Mammary epithelial cell (primary cell): ENCODE results near the gene COL12A1.

Source experiments
- EZH2 ChIP-seq: IDR thresholded peaks from 2 replicates; pipeline ENCODE4 v1.6.1; 2012; ENCODE audit warnings: low read length, inconsistent platforms, borderline replicate concordance
- TF ChIP-seq, protein P1 (sequence below), 2 donors: IDR thresholded peaks in 1 of 2; conservative IDR thresholded peaks in 1 of 2; 2 replicates each; pipeline ENCODE4 v1.5.1; 2011 to 2012; ENCODE audit warnings: inconsistent platforms in 2 of 2, low read length in 2 of 2, mild to moderate bottlenecking in 2 of 2, control low read depth in 1 of 2, low read depth in 1 of 2; ENCODE audit not compliant: insufficient read depth in 1 of 2; ENCODE audit errors: extremely low read depth in 1 of 2

DNA sequence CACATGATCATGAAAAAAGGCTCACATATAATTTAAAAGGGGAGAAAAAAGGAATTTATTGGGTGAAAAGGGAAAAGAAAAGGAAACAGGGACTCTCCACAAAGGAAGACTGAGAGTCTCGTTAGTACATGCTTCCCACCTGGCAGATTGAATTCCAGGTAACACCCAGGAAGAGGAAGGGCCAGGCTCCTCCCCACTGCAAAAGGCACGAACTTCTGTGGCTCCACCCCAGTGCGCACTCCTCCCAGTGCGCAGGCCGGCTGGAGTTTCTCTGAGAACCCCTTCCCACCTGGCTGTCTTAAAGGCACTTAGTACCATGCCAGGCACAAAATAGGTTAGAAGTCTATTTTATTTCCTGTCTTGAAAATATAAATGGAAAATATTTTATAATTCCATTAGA, 129.8 kb downstream of the COL12A1 start:
- TF ChIP-seq, protein P1, sequence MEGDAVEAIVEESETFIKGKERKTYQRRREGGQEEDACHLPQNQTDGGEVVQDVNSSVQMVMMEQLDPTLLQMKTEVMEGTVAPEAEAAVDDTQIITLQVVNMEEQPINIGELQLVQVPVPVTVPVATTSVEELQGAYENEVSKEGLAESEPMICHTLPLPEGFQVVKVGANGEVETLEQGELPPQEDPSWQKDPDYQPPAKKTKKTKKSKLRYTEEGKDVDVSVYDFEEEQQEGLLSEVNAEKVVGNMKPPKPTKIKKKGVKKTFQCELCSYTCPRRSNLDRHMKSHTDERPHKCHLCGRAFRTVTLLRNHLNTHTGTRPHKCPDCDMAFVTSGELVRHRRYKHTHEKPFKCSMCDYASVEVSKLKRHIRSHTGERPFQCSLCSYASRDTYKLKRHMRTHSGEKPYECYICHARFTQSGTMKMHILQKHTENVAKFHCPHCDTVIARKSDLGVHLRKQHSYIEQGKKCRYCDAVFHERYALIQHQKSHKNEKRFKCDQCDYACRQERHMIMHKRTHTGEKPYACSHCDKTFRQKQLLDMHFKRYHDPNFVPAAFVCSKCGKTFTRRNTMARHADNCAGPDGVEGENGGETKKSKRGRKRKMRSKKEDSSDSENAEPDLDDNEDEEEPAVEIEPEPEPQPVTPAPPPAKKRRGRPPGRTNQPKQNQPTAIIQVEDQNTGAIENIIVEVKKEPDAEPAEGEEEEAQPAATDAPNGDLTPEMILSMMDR (conservative IDR thresholded peaks at IDR 0.05 in 1 of 2, IDR thresholded peaks at IDR 0.05 in 1 of 2; ENCODE audit: extremely low read depth in 1 of 2, insufficient read depth in 1 of 2, low read depth in 1 of 2, low read length in 2 of 2): no peak
- TF ChIP-seq EZH2: no peak
